HT1080 (cell line): ENCODE results near the gene MYT1. TPM values are rescaled to one million over a fixed set of nuclear protein-coding genes. Genes with fewer than 3 reads are reported as not detected.

ENCODE experiments used
- DNase-seq: peaks from one replicate; pipeline ENCODE4 v3.0.0-alpha.2; 2015; ENCODE audit warnings: low read depth
- total RNA-seq: library from RNA; depleted of rRNA; stranded (reverse); fragments of >200 nt; shearing (Covaris generic); gene quantifications from 2 replicates; pipeline ENCODE4 v1.2.3, GENCODE V29; 2014

The MYT1 gene
- total RNA-seq, 1 experiment from 2014 or later = not detected

DNA sequence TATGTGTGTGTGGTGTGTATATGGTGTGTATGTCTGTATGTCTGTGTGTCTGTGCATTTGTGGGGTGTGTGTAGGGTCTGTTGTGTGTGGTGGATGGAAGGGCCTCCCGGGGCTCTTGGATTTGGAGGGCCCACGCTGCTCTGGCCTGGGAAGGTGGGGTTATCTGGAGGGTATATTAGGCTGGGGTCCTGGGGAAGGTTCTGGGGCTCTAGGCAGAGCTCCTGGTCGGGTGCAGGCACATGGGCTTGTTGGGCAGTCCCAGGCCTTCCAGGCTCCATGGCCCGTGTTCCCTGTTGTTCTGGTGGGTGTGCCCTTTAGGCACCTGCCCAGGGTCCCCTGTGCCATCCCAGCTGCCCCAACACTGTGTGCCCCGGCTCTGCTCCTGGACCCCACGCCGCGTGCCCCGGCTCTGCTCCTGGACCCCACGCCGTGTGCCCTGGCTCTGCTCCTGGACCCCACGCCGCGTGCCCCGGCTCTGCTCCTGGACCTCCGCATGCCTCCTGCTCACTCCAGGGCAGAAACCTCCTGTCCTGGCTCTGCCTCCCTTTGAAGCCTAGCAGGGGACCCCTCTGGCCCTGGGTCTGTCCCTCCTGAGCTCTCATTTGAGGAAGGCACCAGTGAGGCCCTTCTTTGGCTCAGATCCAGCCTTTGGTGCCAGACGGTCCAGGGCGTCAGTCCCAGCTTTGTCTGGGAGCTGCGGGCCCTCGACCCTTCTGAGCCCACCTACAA, 10.2 kb upstream of the MYT1 start:
- DNase-seq = no peak

DNA sequence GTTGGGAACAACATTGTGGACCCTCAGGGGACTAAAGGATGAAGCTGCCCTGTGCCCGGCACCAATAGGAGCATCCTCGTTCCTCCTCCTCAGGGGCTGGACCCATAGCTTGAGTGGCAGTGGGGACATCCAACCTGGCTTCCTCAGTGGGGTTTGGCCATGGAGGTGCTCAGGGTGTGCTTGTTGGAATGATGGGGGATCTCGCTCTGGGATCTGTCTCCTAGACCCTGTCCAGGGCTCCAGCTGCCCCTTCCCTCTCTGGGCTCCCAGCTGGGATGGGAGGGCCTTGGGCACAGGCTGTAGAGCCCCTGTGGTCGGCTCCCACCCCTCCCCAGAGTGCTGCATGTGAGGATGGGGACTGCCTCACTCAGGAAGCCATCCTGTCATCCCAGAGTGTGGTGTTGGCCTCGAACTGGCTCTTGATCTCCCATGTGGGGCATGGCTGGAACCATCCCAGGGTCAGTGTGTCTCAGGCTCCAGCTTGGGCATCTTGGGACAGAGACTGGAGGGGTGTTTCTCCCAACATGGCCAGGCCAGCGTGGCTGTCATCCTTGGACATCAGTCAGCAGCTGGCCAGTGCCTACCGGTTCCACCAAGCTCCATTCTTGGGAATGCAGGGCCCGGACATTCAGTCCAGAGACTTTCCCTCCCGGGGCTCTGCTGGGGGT, 9.5 kb upstream of the MYT1 start:
- DNase-seq = no peak

DNA sequence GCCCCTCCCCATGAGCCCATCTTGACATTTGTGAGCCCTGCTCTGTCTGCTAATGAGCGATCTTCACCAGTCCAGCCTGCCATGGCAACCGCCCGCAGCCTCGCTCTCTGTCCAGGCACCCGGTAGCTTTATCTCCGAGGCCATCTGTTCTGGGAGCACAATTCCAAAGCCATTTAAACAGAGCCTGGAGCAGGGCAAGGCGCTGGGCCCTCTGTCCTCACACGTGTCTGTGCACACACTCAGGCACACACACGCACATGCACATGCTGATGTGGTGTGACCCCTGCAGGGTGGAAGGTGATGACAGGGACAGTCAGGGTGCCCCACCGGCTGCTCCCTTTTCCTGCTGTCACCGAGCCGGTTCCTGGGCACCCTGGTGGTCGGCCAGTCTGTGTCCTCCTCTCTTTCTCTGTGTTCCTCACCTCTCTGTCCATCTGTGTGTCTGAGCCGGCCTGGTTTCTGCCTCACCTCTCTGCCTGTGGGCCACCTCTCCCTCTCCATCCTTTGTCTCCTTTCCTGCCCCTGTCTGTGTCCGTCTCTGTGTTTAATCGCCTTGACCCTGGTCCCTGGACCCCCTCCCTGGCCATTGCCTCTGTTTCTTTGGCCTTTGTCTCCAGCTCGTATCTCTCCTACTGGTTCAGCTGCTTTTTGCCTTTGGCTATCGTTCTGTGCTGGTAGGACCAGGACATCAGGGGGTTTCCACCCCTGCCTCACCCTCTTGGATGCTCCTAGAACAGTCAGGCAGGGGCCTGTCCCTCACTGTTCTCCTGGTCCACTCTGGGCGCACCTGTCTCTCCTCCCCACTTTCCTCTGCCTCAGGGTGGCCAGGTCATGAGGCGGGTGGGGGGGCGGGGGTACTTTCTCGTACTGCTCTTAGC, 8.8 kb upstream of the MYT1 start:
- DNase-seq = no peak

GRCh38 chr20:64156136-64156885, 7.9 kb upstream of the MYT1 start:
- DNase-seq = peak; percentile 16

- no peak for DNase-seq
Observed at GRCh38 chr20:64156886-64157875, 7.1 kb upstream of the MYT1 start.

DNA sequence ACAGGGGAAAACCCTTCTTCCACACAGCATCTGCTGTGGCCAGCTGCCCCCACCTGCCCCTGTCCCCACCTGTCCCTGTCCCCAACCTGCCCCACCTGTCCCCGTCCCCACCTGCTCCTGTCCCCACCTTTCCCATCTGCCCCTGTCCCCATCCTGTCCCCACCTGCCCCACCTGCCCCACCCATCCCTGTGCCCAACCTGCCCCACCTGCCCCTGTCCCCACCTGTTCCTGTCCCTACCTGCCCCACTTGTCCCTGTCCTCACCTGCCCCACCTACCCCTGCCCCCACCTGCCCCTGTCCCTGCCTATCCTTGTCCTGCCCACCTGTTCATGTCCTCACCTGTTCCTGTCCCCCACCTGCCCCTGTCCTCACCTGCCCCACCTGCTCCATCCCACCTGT, 6.4 kb upstream of the MYT1 start:
- no peak for DNase-seq

- no peak for DNase-seq
Observed at GRCh38 chr20:64158346-64159285, 5.6 kb upstream of the MYT1 start.

DNA sequence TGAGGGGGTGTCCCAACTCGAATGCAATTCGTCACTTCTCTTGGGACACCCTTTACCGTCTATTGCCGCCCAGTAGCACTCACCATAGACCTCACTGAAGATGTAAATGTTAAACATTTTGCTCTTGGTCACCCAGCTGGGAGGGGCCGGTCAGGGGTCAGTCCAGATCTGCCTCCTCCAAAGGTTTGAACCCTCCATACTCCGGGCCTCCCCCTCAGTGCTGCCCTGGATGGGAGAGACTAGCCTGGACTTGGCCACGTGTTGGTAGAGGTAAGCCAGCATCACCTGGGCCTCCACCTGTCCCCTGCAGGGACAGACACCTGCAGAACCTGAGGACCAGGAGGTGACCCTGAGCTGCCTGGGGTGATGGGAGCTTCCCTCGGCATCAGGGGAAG, 5.0 kb upstream of the MYT1 start:
- DNase-seq = no peak

DNA sequence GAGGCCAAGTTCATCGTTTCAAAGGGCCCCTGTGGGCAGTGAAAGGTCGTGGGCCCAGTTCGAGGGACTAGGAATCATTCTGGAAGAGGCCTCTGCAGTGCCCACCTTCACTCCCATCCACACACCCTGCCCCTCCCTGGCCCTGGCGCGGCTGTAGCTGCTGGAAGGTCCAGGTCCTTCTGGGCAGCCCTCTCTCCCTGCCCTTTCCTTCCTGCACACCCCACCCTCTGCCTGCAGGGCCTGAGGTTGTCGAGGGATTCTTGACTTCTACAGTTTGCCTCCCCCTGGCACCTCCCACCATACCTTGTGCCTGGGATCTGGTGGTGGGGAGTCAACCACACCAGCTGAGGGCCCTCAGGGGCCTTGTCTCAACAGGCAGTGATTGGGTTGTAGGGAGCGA, 4.5 kb upstream of the MYT1 start:
- DNase-seq = no peak

GRCh38 chr20:64160118-64160517, 4.1 kb upstream of the MYT1 start:
- no peak for DNase-seq

DNA sequence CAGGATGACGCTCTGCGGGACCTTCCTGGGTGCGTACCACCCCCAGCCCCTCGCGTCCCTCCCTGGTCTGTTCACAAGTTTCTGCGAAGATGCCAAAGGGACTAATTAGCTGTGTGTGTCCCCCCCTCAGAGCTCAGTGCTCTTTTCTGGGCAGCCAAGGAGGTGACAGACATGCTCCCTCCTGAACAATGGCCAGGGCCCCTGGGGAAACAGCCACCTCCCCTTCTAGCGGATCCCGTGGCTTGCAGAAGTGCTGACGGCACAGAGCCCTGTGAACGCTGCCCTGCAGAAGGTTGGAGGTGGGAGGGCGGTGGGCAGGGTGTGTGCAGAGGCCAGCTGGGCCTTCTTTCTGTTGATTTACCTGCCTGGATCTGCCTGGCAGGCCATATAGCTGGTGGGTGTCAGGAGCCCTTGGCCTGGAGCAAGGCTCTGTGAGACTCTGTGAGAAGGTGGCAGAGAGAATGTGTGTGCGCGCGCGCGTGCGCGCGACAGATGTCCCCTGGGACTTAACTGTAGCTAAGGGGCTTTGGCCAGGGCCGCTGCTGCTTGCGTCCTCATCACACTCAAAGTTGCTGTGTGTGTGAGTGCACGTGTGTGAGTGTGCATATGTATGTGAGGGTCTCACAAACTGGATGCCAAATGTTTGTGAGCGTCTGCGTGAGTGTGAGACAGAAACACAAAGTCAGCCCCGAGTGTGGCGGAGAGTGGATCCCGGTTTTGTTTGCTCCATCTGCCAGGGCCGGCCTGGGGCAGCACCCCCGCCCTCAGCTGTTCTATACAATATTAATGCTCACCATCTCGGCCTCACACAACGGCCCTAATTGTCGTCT, 3.5 kb upstream of the MYT1 start:
- DNase-seq = no peak

DNA sequence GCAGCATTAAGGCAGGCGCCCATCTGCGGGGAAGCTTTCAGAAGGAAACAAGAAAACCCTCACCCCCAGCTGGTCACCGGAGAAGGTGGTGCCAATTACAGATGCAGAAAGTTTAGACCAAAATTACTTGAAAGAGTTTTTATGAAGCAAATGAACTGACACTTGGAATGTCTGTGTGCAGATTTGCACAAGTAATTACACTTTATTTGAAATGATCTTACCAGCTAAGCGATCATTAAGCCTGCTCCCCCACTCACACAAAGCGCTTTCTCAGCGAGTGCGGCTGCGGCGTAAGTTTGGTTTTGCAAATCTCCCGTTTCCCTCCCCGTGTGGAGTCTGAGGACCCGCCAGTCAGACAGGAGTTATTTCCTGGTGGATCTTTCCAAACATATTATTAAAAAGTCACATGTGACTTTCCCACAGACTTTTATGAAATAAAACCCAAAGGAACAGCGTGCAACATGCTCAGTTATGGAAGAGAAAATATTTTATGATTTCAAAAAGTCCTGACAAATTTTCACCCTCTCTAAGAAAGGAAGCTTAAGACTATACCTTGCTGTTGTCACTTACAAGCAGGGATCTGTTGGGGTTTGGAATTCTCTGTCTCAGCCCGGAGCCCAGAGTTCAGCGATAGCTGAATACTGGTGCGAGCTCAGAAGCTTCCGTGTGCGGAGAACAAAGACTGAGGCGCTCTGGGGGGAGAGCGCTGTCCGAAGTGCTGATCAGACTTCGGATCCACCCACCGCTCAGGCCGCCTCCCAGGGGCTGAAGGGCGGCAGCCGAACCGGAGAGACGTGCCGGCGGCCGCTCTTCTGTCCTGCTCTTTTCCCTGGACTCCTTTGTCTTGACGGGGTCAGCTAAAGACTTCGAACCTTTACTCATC, 2.7 kb upstream of the MYT1 start:
- DNase-seq = peak; percentile 36

DNA sequence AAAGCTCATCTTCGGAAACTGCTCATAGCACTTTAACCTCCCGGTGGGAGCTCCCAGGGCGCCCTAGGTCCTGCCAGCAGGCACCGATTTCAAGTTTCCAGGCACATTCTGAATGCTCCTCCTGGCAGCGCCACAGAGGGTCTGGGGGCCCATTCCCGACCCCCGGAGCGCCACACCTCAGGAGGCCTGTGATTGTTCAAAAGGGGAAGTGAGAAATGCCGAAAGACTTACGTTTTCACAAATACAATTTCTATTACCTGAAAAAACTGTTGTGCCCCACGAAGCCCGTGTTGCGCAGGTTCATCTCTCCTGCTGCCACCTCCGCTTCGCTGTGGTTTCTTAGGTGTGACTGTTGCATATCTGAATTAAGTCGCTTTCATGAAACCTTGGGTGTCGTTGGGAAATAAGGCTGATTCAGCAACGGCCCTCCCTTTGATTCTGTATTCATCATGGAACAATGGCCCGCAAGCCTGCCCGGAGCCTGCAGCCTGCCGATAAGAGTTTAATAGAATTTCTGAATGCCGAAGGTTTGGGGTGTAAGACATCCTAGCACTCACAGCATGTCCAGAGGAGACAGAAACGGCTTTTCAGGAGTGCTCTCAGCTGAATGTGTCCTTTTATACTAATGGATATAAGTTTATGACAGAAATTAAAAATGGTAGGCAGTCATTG, 1.9 kb upstream of the MYT1 start:
- DNase-seq = no peak

DNA sequence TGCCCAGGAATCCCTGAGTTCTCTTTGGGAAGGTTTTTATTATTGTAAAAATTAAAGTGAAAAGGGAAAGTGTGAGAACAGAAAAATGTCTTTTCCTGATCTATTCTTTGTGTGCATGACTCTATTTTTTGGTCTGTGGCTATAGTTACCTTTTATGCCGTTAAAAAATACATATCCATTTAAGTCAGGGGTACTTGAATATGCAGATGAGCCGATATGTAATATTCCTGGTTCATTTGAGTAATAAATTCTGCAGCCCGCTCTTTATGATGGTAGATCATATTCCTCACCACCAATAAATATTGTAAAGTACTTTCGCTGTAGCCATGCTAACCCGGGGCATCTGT, 503 bp upstream of the MYT1 start:
- DNase-seq = no peak

- DNase-seq = no peak
Observed at GRCh38 chr20:64165866-64166600, 1.8 kb downstream of the MYT1 start.
